ENCODE measurements around the gene DCUN1D5.

DCUN1D5 gene

GRCh38 chr11:103091801-103092524 lies at the start of gene DCUN1D5:
TSS of gene DCUN1D5 (minus strand) at chr11:103092160. CDS start at chr11:103091872, 288 bp downstream.
- DNase-seq, result peak; percentile 57 to 97 (median 93)

GRCh38 chr11:103125462-103125861 lies 33.5 kb upstream of the DCUN1D5 start:
- no peak for DNase-seq

GRCh38 chr11:103114836-103115235 lies 22.9 kb upstream of the DCUN1D5 start:
- no peak for DNase-seq

GRCh38 chr11:103112364-103112763 lies 20.4 kb upstream of the DCUN1D5 start:
- no peak for DNase-seq

GRCh38 chr11:103111400-103111799 lies 19.4 kb upstream of the DCUN1D5 start:
- DNase-seq, result no peak

- no peak for DNase-seq
Observed at GRCh38 chr11:103110391-103110790, 18.4 kb upstream of the DCUN1D5 start.

GRCh38 chr11:103109818-103110388 lies 17.9 kb upstream of the DCUN1D5 start:
- peak in 11 of 51 donors; percentile 2 to 82 (median 11) for DNase-seq

- peak; percentile 14 to 87 (median 71) for DNase-seq
Observed at GRCh38 chr11:103108933-103109817, 17.2 kb upstream of the DCUN1D5 start, which contains the start of gene DYNC2H1. TSS of gene DYNC2H1 (plus strand) at chr11:103109426. CDS start at chr11:103109575, 149 bp downstream.

- no peak for DNase-seq
Observed at GRCh38 chr11:103097279-103097678, 5.3 kb upstream of the DCUN1D5 start.

GRCh38 chr11:103091064-103091800 lies 728 bp downstream of the DCUN1D5 start:
- peak in 25 of 51 donors; percentile 1 to 58 (median 25) for DNase-seq

- DNase-seq, result no peak
Observed at GRCh38 chr11:103086461-103086860, 5.5 kb downstream of the DCUN1D5 start.

GRCh38 chr11:103085758-103086365 lies 6.1 kb downstream of the DCUN1D5 start:
- no peak for DNase-seq

- no peak for DNase-seq
Observed at GRCh38 chr11:103079833-103080232, 12.1 kb downstream of the DCUN1D5 start.

- no peak for DNase-seq
Observed at GRCh38 chr11:103078710-103079109, 13.2 kb downstream of the DCUN1D5 start.

- no peak for DNase-seq
Observed at GRCh38 chr11:103077554-103077953, 14.4 kb downstream of the DCUN1D5 start.

- DNase-seq, result no peak
Observed at GRCh38 chr11:103076361-103076760, 15.6 kb downstream of the DCUN1D5 start.

GRCh38 chr11:103071008-103071407 lies 21.0 kb downstream of the DCUN1D5 start:
- no peak for DNase-seq

GRCh38 chr11:103070142-103070541 lies 21.8 kb downstream of the DCUN1D5 start:
- DNase-seq, result no peak

- DNase-seq, result no peak
Observed at GRCh38 chr11:103069367-103069766, 22.6 kb downstream of the DCUN1D5 start.

GRCh38 chr11:103067118-103067517 lies 24.8 kb downstream of the DCUN1D5 start:
- no peak for DNase-seq

GRCh38 chr11:103061656-103062055 lies 30.3 kb downstream of the DCUN1D5 start:
- DNase-seq, result no peak
